Stimulated activated CD4-positive, alpha-beta T cell treated with anti-CD3 and anti-CD28 coated beads, Interleukin-15, amount 100 ng/mL, for 24 hours (primary cell): ENCODE data around the gene FBXO44.

ENCODE experiments used
- DNase-seq: peaks from one replicate; pipeline ENCODE4 v3.0.0-alpha.2; 2020

FBXO44 gene

DNA sequence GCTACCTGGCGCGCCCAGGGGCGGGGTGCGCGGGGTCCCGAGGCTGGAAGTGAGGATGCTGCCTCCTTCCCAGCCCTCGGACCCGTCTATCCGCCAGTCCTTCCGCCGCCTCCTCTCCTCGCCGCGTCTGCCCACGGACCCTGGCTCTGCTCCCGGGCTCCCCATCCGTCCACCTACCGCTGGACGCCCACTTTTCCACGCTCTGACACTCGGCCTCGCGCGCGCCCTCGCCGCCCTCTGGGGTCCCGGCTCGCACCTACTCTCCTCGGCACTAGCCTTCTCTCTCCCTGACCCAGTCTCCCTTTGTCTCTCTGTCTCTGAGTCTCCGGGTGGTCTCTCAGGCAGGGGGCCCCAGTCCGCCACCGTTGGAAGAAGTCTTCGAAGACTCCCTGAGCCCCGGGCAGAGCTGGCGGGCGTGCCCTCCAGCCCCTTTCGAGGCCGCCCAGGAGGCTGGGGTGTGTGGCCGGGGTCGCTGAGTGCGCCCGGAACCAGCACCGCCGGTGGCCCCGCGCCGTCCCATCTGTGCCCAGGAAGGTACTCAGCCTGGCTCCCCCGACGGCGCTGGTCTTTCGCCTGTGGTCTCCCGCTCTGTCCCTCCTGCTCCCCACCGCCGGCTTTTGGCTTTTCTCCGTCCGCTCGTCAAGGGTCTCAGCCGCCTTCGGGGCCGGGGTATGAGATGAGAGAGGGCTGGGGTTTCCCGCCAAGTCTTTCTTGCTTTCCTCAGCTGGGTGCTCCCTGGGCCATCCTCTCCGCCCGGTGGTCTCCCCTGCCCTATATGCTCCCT lies 37.4 kb downstream of the FBXO44 start:
- DNase-seq: no peak

- peak; percentile 53 for DNase-seq
Measured at GRCh38 chr1:11693024-11693590, 38.4 kb downstream of the FBXO44 start.

GRCh38 chr1:11693917-11694316 lies 39.2 kb downstream of the FBXO44 start:
- DNase-seq: no peak

GRCh38 chr1:11695861-11696260 lies 41.2 kb downstream of the FBXO44 start:
- DNase-seq: no peak

- DNase-seq: no peak
Measured at GRCh38 chr1:11697188-11697892, 42.7 kb downstream of the FBXO44 start.

DNA sequence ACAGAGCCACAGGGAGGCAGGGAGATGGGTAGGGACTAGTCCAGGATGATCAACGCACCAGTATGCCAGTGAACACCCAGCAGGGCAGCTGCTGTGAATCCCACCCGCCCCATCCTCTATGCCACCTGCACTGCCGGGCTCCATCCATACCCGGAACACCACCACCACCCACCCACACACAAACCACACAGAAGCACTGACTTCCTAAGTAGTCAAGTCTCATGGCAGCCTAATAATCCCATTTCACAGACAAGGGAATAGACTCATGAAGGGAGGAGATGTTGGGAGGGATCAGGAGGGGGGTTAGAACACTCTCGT lies 43.2 kb downstream of the FBXO44 start:
- DNase-seq: no peak

DNA sequence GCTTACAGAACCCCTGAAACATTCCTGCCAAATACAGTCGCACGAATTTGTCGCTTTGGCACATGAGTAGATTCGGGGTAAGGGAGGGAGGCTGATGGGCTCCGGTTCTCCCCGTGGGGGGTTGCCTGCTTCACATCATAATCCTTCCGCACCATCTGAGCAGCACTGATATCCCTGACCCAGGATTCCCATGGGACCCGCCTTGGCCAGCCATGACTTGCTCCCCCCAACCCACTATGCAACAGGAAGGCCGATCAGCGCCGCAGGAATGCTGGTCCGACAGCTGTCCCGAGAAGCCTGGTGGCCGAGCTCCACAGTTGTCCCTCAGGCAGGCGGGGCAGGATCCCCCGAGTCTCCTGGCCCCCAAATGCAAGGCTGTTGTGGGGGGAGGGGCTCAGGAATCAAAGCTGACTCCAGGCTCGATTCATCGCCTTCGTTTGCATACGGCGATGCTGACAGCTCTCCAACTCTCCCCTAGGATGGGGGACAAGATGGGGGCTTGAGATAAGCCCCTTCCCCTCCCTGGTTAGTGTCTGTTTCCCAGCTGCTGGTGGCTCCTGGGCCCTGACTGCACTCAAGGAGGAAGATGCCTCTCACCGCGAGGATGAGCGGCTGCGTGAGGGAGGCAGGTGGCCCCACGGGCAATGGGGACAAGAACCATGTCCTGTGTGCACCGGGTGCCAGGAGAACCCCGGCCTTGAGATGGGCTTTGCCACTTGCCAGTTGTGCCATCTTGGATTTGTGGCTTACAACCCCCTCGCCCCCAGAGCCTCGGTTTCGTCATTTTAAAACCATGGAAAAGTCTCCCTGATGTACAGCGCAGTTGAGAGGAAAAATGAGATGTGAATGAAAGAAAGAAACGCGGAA lies 46.2 kb downstream of the FBXO44 start:
- DNase-seq: no peak

DNA sequence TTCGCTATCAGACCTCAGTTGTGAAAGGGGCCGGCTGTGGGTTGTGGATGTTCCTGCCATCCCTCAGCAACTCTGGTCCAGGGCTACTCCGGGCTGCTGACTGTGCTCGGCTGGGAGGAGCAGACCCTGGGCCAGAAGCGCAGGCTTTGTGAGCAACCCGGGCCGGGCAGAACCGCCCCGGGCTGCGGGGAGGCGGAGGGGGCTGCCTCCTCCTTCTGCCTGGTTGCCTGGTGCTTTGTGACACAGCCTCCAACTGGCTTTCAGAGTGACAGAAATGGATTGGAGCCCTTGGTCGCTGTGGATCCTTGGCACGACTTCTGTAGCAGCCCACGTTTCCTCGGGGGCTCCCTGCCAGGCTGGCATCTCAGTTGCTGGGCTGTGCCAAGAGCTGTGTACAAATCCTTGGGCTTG lies 46.9 kb downstream of the FBXO44 start:
- no peak for DNase-seq

DNA sequence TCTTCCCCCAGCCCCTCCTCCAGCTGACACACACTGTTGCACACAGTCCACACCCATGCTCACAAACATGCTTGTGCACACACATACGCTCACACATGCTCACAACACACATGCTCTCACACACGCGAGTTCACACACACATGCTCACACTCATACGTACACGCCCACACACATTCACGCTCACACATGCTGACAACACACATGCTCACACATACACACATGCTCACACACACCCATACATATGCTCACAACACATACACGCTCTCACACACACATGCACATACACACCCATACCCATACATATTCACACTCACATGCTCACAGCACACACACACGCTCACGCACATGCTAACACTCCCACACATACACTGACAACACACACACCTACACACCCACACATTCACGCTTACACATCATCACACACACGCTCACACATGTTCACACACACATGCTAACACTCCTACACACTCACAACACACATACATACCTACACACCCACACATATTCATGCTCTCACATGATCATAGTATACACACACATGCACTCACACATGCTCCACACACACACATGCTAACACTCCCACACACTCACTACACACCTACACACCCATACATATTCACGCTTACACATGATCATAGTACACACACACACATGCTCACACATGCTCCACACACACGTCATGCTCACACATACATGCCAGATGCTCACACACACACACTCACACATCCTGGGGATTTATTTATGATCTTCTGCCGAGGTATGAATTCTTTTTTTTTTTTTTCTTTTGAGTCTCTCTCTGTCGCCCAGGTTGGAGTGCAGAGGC lies 47.5 kb downstream of the FBXO44 start:
- DNase-seq: no peak

GRCh38 chr1:11703357-11704193 lies 48.9 kb downstream of the FBXO44 start:
- no peak for DNase-seq

- DNase-seq: no peak
Measured at GRCh38 chr1:11704194-11704529, 49.5 kb downstream of the FBXO44 start.

GRCh38 chr1:11704691-11705475 lies 50.2 kb downstream of the FBXO44 start:
- DNase-seq: no peak

GRCh38 chr1:11705596-11705995 lies 50.9 kb downstream of the FBXO44 start:
- no peak for DNase-seq

- no peak for DNase-seq
Measured at GRCh38 chr1:11706292-11706691, 51.6 kb downstream of the FBXO44 start.

DNA sequence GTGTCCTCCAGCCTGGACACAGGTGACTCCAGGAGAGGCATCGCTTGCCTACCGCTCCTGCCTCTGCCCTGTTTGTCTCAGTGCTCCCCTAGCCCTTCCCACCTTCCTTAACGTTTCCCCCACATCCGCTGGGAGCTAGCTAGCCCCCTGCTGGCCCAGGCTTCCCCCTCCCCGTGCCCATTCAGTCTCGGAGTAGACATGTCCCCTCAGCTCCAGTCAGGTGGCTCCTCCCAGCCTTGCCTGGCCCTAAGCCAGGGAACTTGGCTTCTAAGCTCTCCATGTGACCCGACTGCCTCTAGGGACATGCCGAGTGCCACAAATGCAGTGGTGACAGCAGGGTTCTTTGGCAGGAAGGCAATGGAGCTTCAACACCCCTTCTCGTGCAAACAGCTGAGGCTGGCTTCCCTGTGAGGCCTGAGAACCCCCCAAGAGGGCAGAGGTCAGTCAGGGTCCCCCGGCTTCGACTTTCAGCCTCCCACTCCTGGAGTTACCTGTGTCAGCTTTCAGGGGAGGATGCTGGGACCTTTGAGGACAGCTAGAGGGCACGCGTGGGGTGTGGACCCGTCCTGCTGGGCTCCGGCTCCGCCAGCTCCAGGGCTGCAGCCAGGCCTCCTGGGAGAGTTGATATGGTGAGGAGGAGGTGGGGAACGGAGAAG lies 53.1 kb downstream of the FBXO44 start:
- no peak for DNase-seq

DNA sequence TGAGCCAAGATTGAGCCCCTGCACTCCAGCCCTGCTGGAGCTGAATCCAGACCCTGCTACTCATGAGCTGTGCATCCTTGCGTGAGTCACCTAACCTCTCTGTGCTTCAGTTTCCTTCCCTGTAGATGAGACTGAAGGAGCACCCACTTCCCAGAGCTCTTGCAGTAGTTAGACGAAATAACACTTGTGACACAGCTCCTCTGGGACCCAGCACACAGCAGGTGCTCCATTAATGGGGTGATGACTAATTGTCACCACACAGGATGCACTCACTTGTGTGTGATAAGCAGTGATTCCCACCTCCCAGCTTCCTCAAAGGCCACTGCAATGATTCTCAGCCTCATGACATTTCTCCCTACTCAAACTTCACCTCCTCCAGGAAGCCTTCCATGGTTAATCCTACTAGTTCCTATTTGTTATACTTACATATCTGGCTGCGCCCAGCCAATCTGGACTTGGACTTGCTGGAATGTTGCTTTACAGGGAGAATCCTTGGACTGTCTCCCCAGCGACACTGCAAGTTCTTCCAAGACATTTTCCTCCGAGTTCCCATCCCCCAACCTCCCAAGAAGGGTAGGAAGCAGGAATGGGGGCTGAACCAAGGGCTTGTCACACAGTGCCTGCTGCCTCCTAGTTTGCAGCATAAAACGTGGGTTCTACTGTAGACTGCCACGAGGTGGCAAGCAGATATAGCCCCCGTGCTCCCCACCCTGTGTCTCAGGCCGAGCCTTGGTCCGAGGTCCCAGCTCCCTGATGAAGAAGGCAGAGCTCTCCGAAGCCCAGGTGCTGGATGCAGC lies 54.1 kb downstream of the FBXO44 start:
- no peak for DNase-seq

DNA sequence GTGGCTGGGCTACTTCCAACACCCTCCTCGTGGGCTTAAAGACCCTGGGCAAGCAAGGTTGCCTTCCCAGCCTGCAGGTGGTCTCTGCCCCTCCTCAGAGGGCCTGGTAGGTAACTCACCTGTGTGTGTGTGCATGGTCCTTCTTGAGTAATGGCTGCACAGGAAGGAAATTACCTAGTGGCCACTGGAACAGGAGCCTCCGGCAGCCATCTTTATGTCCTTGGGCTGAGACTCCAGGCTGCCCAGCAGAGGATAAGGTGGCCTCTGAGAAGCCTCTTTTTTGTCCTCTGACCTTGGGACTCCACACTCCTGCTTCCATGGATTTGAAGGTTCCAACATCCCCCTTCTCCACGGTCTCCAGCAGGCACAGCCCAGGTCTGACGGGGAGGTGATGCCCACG lies 56.8 kb downstream of the FBXO44 start:
- DNase-seq: no peak

DNA sequence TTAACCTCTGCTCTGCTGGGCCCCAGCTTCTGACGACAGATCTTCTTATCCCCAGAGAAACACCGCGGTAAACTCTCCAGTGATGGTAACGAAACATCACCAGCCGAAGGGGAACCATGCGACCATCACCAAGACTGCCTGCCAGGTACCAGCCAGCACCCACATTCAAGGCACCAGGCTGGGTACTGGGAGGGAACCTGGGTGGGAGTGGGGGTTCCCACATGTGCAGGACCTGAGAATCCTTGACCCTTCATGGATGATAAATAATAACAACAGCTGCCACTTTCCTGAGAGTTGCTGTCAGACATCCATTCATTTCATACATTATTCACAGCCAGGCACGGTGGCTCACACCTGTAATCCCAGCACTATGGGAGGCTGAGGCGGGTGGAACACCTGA lies 57.6 kb downstream of the FBXO44 start:
- DNase-seq: no peak
